HG03378 (cell line): ENCODE results near the gene HTN1.
"Not testable (repeated sequence)": the region's sequence is repeated elsewhere in the genome, so short reads cannot be mapped to it uniquely, and the experiment has no call there.

ENCODE experiments used
- ATAC-seq: cut with Tn5 transposase; IDR thresholded peaks from one replicate; pipeline ENCODE4 v1.9.1; 2021; ENCODE audit warnings: mild to moderate bottlenecking, moderate library complexity; ENCODE audit not compliant: unreplicated experiment

The HTN1 gene

DNA sequence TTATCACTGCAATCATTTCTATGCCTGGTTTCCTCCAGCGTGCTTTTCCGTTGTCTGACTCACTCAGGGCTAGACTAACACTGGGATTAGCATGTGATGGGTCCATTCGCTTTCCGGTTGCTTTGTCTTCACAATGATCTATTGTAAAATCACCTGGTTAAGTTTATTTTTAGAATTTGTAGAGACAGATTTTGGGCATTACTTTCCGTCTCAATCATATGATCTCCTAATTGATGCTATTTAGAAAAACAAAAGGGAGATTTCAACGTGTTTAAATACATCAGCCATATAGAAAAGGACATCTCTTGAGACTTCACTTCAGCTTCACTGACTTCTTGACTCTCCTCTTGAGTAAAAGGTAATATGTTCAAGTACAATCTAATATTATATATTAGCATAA, at the start of gene HTN1:
Gene HTN1, plus strand, starts transcription at position 301 of the 400 bp plus-strand sequence. CDS start 2,639 bp downstream, outside the sequence.
- not testable (repeated sequence) for ATAC-seq

DNA sequence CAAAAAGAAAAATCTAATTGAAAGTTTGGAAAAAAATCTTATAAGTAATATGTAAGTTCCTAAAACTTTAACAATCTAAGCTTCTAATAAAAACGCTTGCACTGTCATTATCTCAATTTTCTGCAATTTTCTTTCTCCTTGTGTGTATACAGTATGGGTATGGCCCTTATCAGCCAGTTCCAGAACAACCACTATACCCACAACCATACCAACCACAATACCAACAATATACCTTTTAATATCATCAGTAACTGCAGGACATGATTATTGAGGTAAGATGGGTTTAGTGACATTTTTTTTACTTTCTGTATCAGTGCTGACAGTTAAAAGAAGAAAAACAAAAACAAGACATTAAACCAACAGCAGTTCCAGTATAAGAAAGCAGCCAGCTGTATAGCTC, 49.5 kb upstream of the HTN1 start:
- ATAC-seq, result no peak

DNA sequence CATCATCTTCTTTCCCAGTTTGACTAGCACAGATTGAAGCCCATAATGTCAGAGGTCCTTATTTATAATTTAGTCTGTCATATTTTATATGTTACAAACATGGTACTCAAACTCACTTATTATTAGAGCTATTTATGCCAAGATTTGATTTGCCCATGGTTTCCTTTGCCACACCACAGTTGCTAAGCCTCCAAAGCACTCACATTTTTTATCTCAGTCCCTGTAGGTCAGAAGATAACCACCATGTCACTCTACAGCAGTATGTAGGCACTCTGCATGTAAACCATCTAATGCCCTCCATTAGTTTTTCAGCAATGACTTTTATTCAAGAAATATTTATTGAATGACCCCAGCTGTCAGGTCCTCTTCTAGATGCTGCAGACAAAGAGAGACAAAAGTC, 47.7 kb upstream of the HTN1 start:
- ATAC-seq, result no peak

DNA sequence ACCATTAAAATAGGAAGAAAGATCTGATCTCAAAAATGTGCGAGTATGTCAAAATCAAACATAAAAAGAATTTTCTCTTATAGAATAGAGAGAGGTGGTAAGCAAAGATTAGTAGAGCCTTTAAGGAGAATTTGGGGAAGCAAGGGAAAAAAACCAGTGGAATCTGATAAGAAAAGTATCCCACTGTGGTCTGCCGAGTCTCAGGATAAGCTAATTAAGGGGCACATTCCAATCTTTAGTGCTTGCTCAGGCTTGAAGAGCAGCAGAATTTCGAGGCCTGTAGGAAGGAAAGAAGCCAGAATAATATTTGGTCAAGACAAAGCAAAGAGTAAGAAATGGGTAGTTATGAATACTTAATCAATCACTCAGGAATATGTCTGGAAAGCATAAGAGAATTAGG, 41.5 kb upstream of the HTN1 start:
- ATAC-seq, result no peak

DNA sequence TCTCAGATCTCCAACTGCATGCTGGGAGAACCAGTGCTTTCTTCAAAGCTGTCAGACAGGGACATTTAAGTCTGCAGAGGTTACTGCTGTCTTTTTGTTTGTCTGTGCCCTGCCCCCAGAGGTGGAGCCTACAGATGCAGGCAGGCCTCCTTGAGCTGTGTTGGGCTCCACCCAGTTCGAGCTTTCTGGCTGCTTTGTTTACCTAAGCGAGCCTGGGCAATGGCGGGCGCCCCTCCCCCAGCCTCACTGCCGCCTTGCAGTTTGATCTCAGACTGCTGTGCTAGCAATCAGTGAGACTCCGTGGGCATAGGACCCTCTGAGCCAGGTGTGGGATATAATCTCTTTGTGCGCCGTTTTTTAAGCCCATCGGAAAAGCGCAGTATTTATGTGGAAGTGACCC, 31.2 kb upstream of the HTN1 start:
- ATAC-seq, result not testable (repeated sequence)

DNA sequence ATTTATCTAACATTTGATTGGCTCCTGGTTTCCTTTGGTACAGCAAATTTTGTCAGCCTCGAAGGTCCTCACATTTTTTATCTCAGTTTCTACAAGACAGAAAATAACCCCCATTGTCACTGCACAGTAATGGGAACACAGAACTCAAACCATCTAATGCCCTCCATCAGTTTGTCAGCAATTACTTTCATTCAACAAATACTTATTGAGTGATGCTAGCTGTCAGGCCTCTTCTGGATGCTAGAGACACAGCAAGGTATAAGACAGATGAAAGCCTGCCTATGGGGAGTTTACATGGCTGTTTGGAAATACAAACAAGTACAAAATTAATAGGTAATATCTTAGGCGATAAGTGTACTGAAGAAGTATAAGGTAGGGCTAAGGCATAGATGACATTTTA, 27.0 kb upstream of the HTN1 start:
- ATAC-seq, result no peak

DNA sequence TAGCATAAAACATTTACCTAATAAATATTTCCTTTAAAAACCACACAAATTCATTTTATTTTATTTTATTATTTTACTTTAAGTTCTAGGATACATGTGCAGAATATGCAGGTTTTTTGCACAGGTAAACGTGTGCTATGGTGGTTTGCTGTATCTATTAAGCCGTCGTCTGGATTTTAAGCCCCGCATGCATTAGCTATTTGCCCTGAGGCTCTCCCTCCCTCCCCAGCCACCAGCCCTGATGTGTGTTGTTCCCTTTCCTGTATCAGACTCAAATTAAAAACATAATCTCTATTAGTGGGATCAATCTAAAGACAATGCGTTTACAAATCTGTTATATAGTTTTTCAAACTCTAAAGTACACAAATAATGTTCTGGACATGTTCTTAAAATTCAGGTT, 23.2 kb upstream of the HTN1 start:
- no peak for ATAC-seq

DNA sequence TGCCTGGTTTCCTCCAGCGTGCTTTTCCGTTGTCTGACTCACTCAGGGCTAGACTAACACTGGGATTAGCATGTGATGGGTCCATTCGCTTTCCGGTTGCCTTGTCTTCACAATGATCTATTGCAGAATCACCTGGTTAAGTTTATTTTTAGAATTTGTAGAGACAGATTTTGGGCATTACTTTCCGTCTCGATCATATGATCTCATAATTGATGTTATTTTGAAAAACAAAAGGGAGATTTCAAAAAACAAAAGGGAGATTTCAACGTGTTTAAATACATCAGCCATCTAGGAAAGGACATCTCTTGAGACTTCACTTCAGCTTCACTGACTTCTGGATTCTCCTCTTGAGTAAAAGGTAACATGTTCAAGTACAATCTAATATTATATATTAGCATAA, 22.1 kb upstream of the HTN1 start, which contains the start of gene HTN3:
Gene HTN3, plus strand, starts transcription at position 301 of the 400 bp plus-strand sequence. CDS start 2,282 bp downstream, outside the sequence.
- not testable (repeated sequence) for ATAC-seq

DNA sequence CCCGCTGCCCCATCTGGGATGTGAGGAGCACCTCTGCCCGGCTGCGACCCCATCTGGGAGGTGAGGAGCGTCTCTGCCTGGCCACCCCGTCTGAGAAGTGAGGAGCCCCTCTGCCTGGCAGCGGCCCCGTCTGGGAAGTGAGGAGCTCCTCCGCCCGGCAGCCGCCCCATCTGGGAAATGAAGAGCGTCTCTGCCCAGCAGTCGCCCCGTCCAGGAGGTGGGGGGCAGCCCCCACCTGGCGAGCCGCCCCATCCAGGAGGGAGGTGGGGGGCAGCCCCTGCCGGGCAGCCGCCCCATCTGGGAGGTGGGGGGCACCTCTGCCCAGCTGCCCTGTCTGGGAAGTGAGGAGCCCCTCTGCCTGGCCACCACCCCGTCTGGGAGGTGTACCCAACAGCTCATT, 12.7 kb upstream of the HTN1 start:
- ATAC-seq, result not testable (repeated sequence)

DNA sequence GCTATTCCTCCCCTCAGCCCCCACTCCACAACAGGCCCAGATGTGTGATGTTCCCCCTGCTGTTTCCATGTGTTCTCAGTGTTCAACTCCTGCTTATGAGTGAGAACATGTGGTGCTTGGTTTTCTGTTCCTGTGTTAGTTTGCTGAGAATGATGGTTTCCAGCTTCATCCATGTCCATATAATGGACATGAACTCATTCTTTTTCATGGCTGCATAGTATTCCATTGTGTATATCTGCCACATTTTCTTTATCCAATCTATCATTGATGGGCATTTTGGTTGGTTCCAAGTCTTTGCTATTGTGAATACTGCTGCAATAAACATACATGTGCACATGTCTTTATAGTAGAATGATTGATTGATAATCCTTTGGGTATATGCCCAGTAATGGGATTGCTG, 10.3 kb upstream of the HTN1 start:
- ATAC-seq, result not testable (repeated sequence)

DNA sequence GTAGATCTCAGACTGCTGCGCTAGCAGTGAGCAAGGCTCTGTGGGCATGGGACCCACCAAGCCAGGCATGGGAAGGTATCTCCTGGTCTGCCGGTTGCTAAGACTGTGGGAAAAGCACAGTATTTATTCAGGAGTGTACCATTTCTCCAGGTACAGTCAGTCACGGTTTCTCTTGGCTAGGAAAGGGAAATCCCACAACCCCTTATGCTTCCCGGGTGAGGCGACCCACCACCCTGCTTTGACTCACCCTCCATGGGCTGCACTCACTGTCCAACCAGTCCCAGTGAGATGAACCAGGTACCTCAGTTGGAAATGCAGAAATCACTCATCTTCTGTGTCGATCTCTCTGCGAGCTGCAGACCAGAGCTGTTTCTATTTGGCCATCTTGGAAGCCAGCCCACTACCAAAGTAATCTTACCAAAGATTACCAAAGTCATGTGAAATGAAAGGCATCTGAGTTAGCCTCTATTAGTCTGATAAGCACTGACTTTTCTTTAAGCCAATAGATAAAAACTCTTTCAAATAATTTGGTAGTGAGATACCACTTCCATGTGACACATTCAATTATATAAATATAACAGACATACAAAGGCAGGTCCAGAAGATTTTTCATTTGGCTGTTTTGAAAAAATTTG, 8.5 kb upstream of the HTN1 start:
- ATAC-seq, result no peak

DNA sequence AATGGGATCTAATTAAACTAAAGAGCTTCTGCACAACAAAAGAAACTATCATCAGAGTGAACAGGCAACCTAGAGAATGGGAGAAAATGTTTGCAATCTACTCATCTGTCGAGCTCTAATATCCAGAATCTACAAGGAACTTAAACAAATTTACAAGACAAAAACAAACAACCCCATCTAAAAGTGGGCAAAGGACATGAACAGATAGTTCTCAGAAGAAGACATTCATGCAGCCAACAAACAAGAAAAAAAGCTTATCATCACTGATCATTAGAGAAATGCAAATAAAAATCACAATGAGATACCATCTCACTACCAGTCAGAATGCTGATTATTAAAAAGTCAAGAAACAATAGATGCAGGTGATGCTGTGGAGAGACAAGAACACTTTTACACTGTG, 6.3 kb downstream of the HTN1 start:
- ATAC-seq, result not testable (repeated sequence)

DNA sequence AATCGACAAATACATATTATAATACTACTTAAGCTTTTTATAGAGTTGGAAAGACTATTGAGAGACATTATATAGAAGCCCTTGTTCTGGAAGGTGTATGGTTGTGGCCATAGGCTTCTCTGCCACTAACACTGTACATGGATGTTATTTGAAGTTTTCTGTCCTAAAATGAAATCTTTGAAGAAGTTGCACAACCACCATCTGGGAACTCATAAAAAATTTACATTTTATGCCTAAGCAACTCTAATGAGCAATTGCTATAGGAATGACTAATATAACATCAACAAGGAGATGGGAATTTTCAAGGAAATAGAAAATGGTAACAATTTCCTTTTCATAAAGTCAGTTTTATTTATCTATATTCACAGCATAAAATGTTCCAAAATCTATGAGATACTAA, 7.4 kb downstream of the HTN1 start:
- ATAC-seq, result no peak

DNA sequence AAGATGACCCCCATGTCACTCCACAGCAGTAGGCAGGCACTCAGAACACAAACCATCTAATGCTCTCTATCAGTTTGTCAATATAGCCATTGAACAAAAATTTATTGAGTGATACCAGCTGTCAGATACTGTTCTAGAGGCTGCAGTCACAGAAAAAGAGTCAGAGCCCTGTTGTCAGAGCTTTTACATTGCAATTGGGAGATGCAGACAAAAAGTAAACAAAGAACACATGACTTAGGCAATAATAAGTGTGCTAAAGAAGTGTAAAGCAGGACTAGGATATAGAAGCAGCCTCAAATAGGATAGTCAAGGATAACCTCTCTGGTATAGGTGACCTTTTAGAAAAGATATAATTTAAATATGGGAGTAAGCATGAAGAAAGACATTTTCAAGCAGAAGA, 8.9 kb downstream of the HTN1 start:
- ATAC-seq, result no peak

DNA sequence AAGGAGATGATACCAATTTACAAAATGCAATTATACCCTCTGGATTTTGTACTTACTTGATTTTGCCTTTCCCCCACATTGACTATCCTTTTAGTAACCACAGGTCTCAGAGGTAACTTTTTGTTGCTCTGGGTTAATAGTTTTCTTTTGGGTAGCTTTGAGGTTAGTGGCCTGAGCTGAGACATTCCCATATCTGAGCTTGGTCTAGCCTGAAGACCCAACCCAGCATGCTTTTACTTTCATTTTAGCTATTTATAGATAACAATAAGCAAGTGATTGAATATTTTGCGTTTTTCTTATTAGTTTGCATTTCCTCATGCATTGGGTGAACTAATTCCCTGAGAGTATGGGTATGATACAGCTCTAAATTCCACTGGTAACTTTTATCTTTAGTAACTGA, 11.8 kb downstream of the HTN1 start:
- ATAC-seq, result peak; percentile 96

DNA sequence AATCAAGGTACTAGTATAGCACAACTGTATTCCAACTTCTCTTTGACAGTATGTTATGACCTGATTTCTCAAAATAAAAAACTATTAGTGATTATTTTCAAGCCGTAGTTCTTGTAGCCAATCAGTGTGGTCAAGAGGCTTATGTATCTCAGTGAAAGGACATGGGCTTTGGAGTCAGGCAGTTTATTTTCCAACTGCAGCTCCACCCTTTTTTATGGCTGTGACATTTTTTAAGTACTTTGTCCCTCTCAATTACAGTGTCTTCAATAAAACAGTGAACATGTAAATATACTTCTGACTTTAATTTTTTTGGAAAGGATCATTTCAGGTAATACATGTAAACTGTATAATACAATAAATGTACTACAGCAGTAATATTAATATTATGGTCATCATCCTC, 30.0 kb downstream of the HTN1 start:
- no peak for ATAC-seq

DNA sequence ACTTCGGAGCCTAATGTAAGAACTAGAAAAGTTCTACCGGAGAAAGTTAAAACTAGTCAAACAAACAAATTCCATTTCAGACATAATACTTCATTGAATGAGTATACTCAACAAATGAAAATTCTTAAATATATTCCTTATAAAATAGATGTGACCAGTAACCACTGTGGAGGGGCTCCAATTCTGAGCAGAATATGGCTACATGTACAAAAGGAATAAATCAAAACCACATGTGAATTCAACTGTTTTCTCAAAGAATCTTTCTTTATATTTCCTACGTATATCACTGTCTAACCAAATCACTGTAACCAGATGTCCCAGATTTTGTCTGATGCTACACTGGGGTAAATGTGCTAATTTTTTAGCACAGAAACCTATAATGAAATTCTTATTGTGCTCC, 49.0 kb downstream of the HTN1 start:
- ATAC-seq, result no peak
